ENCODE results near the gene GID8.

The GID8 gene

DNA sequence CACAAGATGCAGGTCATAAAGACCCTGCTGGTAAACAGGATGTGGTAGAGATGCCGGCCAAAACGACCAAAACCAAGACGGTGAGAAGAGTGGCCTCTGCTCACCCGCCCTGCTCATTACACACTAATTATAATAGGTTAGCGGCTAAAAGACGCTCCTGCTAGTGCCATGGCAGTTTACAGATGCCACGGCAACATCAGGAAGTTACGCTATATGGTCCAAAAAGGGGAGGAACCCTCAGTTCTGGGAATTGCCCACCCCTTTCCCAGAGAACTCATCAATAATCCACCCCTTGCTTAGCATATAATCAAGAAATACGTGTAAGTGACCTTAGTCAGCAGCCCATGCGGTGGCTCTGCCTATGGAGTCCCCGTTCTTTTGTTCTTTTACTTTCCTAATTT, 51.3 kb downstream of the GID8 start:
- DNase-seq (ENCODE audit: low spot score) = no peak
- H3K27ac ChIP-seq = no peak overlapping the region
- TF ChIP-seq, protein P1, sequence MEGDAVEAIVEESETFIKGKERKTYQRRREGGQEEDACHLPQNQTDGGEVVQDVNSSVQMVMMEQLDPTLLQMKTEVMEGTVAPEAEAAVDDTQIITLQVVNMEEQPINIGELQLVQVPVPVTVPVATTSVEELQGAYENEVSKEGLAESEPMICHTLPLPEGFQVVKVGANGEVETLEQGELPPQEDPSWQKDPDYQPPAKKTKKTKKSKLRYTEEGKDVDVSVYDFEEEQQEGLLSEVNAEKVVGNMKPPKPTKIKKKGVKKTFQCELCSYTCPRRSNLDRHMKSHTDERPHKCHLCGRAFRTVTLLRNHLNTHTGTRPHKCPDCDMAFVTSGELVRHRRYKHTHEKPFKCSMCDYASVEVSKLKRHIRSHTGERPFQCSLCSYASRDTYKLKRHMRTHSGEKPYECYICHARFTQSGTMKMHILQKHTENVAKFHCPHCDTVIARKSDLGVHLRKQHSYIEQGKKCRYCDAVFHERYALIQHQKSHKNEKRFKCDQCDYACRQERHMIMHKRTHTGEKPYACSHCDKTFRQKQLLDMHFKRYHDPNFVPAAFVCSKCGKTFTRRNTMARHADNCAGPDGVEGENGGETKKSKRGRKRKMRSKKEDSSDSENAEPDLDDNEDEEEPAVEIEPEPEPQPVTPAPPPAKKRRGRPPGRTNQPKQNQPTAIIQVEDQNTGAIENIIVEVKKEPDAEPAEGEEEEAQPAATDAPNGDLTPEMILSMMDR (IDR thresholded peaks at IDR 0.05) = no peak
- no peak overlapping the region for H3K4me3 ChIP-seq

DNA sequence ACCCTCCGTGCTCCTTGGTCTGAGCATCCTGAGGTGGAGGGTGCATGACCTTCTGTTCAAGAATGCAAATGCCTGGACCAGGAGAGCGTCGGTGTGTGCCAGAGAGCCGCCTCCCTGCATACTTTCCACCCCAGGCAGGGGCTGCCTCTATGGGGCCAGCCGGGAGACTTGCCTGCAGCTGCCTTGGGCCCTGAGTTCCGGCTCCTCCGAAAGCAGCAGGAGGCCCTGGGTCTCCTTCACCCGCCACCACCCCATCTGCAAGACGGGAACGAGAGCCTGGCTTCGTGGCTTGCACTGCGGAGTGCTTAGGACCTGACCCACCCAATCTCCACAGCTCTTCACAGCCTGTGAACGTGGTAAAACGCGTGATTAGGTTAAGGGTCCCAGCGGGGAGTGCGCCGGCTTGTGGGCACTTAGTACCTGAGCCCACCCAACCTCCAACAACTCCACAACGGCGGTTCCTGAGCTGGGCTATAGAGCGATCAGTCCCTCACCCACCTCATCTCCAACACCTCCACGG, 52.4 kb downstream of the GID8 start:
- H3K4me3 ChIP-seq = no peak overlapping the region
- DNase-seq (ENCODE audit: low spot score) = no peak
- TF ChIP-seq, protein P1 (IDR thresholded peaks at IDR 0.05) = no peak
- no peak overlapping the region for H3K27ac ChIP-seq

GRCh38 chr20:62991196-62991807, 53.4 kb downstream of the GID8 start:
- Histone ChIP-seq H3K4me3 (no peak overlapping the region), H3K27ac (no peak overlapping the region)
- no peak for DNase-seq (ENCODE audit: low spot score)
- TF ChIP-seq, protein P1 (IDR thresholded peaks at IDR 0.05) = no peak

- Histone ChIP-seq H3K4me3 (no peak overlapping the region), H3K27ac (no peak overlapping the region)
- TF ChIP-seq, protein P1 (IDR thresholded peaks at IDR 0.05) = no peak
- no peak for DNase-seq (ENCODE audit: low spot score)
Observed at GRCh38 chr20:62991863-62992262, 53.9 kb downstream of the GID8 start.

GRCh38 chr20:62993856-62994494, 56.0 kb downstream of the GID8 start:
- H3K4me3 ChIP-seq = no peak overlapping the region
- no peak for DNase-seq (ENCODE audit: low spot score)

GRCh38 chr20:62994869-62995281, 56.9 kb downstream of the GID8 start:
- TF ChIP-seq, protein P1 (IDR thresholded peaks at IDR 0.05) = no peak
- no peak overlapping the region for H3K4me3 ChIP-seq
- H3K27ac ChIP-seq = no peak overlapping the region
- no peak for DNase-seq (ENCODE audit: low spot score)

More at GRCh38 chr20:62993856-62994494, 56.0 kb downstream of the GID8 start:
- no peak overlapping the region for H3K27ac ChIP-seq
- TF ChIP-seq, protein P1 (IDR thresholded peaks at IDR 0.05) = no peak

- Histone ChIP-seq H3K27ac (no peak overlapping the region), H3K4me3 (no peak overlapping the region)
- DNase-seq (ENCODE audit: low spot score) = no peak
- TF ChIP-seq, protein P1 (IDR thresholded peaks at IDR 0.05) = no peak
Observed at GRCh38 chr20:62995481-62995880, 57.5 kb downstream of the GID8 start.
